Stimulated activated CD8-positive, alpha-beta memory T cell treated with anti-CD3 and anti-CD28 coated beads, Interleukin-12 subunit alpha, Interleukin-12 subunit beta, amount 100 ng/mL, for 1 hour (primary cell): ENCODE results near the gene CFAP43.
A peak's percentile ranks its signal among the peaks of the same experiment; 100 is the strongest.

Source experiments
- DNase-seq: peaks from one replicate; pipeline ENCODE4 v3.0.0-alpha.2; 2020; ENCODE audit warnings: low read depth

The CFAP43 gene

GRCh38 chr10:104139221-104139620 is 92.9 kb downstream of the CFAP43 start:
- DNase-seq, result no peak

DNA sequence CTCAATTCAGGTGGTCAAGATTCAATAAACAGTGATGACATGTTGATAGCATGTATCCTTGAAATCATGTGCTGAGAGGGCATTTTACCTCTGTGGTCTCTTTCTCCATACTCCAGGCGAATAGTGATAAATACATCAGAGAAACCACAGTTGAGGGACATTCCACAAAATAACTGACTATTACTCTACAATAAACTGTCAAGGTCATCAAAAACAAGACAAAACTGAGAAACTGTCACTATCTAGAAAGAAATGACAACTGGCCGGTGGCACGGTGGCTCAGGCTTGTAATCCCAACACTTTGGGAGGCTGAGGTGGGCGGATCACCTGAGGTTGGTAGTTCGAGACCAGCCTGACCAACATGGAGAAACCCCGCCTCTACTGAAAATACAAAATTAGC is 94.0 kb downstream of the CFAP43 start:
- DNase-seq, result no peak

DNA sequence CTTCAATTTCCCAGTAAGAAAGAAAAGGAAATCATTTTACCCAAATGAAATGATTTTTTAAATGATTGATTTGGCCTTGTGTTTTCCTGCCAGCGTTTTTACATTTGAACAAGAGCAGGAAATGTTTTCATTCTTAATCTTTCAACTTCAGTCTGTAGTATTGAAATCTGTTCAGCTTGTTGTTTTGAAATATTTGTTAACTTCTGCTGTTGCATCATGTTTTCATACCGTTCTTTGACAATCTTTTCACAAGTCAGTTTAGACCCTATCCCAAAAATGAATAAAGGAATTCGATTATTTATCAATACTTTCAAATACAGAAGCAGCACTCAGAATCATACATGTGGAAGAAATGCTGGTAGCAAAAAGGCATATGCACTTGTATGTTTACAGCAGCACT is 102.1 kb downstream of the CFAP43 start:
- no peak for DNase-seq

GRCh38 chr10:104128214-104128613 is 104.0 kb downstream of the CFAP43 start:
- no peak for DNase-seq

- DNase-seq, result no peak
Observed at GRCh38 chr10:104127411-104127810, 104.8 kb downstream of the CFAP43 start.

DNA sequence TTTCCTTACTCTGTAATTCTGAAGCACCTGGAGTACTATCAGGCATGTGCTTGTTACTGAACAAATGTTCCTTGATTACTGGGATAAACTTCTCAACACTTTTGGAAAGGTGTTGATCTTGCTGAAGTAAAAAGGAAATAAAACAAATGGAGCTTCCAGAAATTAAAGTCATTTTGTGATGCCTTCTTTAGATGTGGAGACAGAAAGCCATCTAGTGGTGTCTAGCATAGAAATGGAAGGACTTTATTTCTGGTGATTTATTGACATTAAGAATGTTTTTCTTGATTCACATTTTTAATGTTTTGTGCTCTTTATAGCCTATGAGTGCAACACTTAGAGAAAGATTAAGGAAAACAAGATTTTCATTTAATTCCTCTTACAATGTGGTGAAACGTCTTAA is 108.8 kb downstream of the CFAP43 start:
- DNase-seq, result no peak

GRCh38 chr10:104122225-104123107 is 109.7 kb downstream of the CFAP43 start:
- DNase-seq, result no peak

DNA sequence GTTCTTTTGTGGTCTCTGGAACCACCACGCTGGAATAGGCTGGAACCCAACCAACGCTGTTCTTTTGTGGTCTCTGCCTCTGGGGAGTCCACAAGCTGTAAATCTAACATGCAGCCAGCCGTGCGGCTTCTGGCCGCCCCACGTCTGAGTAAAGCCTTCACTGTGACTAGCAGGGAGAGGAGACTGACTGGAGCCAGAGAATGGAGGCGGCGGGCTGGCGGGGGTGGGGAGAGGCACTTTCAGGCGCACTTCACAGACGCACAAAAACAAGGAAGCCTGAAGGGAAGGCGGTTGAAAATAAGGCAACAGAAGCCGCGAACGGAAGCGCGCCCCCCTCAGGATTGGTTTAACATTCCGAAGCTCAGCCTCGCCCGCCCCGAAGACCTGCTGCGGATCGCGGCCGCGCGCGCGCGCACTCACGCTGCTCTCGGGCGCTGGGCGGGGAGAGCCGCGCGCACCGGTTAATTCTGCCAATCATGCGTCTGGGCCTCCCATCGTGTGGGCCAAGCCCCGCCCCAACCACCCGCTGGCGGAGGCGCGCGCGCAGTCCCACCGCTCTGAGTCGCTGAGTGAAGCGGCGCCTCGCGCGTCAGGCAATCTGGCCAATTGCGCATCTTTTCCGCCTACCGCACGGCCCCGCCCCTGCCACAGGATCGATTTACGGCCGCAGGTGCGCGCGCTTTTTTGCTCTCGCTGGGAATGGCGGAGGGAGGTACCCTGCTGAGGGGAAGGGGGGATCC is 110.5 kb downstream of the CFAP43 start, which contains the start of gene SFR1:
Gene SFR1, plus strand, starts transcription at position 687 of the 740 bp plus-strand sequence. Its CDS starts 13 bp downstream, at position 700.
- DNase-seq, result peak; percentile 98

- peak; percentile 77 for DNase-seq
Observed at GRCh38 chr10:104120903-104121484, 111.2 kb downstream of the CFAP43 start.

- no peak for DNase-seq
Observed at GRCh38 chr10:104120512-104120902, 111.7 kb downstream of the CFAP43 start.

DNA sequence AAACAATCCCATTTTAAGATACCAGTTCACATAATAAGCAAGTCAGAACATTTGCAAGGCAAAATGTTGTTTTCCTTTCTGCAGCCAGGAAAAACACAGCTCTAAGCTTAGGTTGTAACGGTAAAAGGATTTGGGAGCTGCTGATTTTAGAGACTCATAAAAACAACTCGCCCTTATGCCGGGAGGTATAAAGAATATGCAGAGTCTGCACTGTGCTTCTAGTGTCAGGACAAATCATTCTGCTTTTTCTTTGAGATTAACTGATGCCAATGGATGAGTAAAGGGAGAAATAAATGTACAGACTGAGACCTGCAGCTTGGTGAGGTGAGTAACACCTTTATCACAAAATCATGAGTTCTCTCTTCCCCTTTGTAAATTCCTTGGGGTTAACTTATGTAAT is 112.2 kb downstream of the CFAP43 start:
- no peak for DNase-seq

- DNase-seq, result no peak
Observed at GRCh38 chr10:104117839-104118323, 114.3 kb downstream of the CFAP43 start.

DNA sequence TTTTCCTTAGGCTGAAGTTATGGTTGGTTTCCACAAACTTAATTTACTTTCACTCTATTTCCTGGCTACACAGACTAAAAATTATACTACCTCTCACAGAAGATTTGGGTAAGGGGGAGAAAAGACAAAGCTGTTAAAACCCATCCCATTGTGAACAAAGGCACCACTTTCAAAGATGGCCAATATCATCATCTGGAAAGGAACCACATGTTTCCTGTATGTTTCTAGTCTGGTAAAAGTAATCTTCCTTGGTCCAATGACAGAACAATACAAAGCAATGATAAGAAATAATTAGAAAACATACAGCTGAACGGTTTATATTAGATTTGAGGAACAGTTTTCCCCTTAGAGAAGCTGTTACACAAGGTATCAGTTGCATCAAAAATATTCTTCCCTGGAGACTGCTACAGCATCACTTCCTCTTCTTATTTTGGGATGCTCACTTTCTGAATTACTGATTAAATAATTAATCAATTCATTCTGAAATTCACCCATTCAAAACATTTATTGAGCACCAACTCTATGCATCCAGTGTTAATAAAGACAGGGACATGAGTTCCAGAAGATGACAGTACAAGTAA is 118.7 kb downstream of the CFAP43 start:
- no peak for DNase-seq

GRCh38 chr10:104109908-104110662 is 122.1 kb downstream of the CFAP43 start:
- DNase-seq, result no peak

DNA sequence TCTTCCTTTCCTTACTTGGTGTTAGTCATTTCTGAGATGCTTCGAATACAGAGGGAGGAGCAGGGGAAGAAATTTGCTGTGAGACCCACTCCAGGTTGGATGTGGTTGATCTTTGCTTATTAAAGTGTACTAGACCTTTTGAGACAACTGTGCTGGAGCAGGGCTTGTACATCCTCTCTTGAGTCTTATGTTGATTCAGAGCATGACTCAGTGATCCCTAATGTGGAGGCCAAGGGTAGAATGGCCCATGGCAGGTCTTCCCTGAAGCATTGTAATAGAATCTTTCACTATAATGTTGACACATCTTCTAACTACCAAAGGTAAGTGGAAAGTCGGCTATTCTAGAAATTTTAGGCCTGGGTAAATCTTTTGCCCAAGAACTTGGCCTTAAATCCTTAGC is 127.2 kb downstream of the CFAP43 start:
- no peak for DNase-seq

GRCh38 chr10:104104418-104104817 is 127.7 kb downstream of the CFAP43 start:
- no peak for DNase-seq

- DNase-seq, result no peak
Observed at GRCh38 chr10:104103956-104104355, 128.2 kb downstream of the CFAP43 start.

GRCh38 chr10:104101902-104102301 is 130.3 kb downstream of the CFAP43 start:
- DNase-seq, result no peak

- no peak for DNase-seq
Observed at GRCh38 chr10:104100795-104101194, 131.4 kb downstream of the CFAP43 start.

- DNase-seq, result no peak
Observed at GRCh38 chr10:104099941-104100340, 132.2 kb downstream of the CFAP43 start.

DNA sequence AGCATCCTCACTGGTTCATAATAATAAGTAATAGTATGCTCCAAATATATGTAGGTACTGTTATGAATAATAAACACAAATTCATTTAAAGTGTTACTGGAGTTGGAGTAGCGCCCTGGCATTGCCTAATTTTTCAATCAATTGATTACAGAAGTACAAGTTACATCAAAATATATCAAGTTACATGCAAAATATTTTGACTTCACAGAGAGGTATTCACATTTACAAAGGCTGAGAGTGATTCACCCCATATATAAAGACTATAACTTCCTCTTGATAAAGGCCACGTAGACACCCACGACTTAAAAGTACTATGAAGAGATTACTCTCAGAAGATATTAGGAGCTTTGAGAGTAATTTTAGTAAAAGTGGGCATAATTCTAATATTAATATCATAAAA is 132.9 kb downstream of the CFAP43 start:
- no peak for DNase-seq
